OCI-LY7 (cell line): Measurements from ENCODE around the gene CRTC1.

ENCODE experiments used
- CTCF ChIP-seq: fragments of 200-600 bp; sonication (generic); conservative IDR thresholded peaks from 2 replicates; pipeline ENCODE4 v1.5.1; 2014; ENCODE audit warnings: mild to moderate bottlenecking, antibody characterized with exemption, low read length, moderate library complexity, mixed read lengths
- EZH2phosphoT487 ChIP-seq: fragments of 200-600 bp; sonication (generic); IDR thresholded peaks from 2 replicates; pipeline ENCODE4 v1.6.1; 2018; ENCODE audit warnings: low read depth, borderline replicate concordance, mild to moderate bottlenecking, mixed run types, antibody characterized with exemption, low read length, moderate library complexity, mixed read lengths

- TF ChIP-seq CTCF (no peak), EZH2phosphoT487 (no peak)
Observed at GRCh38 chr19:18710186-18710585, 26.7 kb downstream of the CRTC1 start.
